Chondrocyte (in vitro differentiated cells): Measurements from ENCODE around the gene VGF. TPM values are rescaled to one million over a fixed set of nuclear protein-coding genes. Genes with fewer than 3 reads are reported as not detected.

Experiments used
- DNase-seq: peaks from one replicate; pipeline ENCODE4 v3.0.0; 2021; ENCODE audit warnings: mixed read lengths, low spot score
- H3K27ac Mint-ChIP-seq: one replicate; pipeline ENCODE4 v1.8.0; 2021; ENCODE audit warnings: mild to moderate bottlenecking, moderate library complexity, mixed read lengths; ENCODE audit not compliant: unreplicated experiment
- H3K27me3 Mint-ChIP-seq: 2 replicates; pipeline ENCODE4 v1.8.0; 2021; ENCODE audit warnings: low read depth, mixed read lengths
- H3K36me3 Mint-ChIP-seq: 2 replicates; pipeline ENCODE4 v1.8.0; 2021; ENCODE audit warnings: low read depth, mixed read lengths
- H3K4me1 Mint-ChIP-seq: 2 replicates; pipeline ENCODE4 v1.8.0; 2021; ENCODE audit warnings: low read depth, mild to moderate bottlenecking, mixed read lengths
- H3K4me3 Mint-ChIP-seq: one replicate; pipeline ENCODE4 v1.8.0; 2021; ENCODE audit warnings: mild to moderate bottlenecking, moderate library complexity, mixed read lengths; ENCODE audit not compliant: unreplicated experiment
- H3K9me3 Mint-ChIP-seq: 2 replicates; pipeline ENCODE4 v1.8.0; 2021; ENCODE audit warnings: low read depth, mixed read lengths
- total RNA-seq: library from RNA; stranded (reverse); gene quantifications from 3 replicates; pipeline ENCODE4 v1.2.1, GENCODE V29; 2021
- TF ChIP-seq, protein P1 (sequence below): fragments of 200-600 bp; sonication (generic); IDR thresholded peaks from 2 replicates; pipeline ENCODE4 v1.5.0; 2021; ENCODE audit warnings: antibody characterized with exemption, mild to moderate bottlenecking, moderate library complexity

The VGF gene
- total RNA-seq, 1 donor from 2014 or later, result 0.22 TPM

DNA sequence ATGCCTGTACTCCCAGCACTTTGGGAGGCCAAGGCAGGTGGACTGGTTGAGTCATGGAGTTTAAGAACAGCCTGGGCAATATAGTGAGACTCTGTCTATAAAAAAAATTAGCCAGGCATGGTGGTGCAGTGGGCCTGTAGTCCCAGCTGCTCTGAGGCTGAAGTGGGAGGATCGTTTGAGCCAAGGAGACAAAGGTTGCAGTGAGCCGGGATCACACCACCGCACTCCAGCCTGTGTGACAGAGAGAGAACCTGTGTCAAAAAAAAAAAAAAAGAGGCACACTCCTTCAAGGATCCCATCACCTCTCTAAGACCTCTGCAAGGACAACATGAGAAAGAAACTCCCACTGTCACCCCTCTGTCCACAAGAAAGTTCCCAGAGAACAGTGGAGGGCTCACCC lies 10.3 kb upstream of the VGF start:
- H3K27ac Mint-ChIP-seq, result no peak overlapping the region
- H3K9me3 Mint-ChIP-seq, result no peaks in the 10 kb centered on the region
- TF ChIP-seq, protein P1, sequence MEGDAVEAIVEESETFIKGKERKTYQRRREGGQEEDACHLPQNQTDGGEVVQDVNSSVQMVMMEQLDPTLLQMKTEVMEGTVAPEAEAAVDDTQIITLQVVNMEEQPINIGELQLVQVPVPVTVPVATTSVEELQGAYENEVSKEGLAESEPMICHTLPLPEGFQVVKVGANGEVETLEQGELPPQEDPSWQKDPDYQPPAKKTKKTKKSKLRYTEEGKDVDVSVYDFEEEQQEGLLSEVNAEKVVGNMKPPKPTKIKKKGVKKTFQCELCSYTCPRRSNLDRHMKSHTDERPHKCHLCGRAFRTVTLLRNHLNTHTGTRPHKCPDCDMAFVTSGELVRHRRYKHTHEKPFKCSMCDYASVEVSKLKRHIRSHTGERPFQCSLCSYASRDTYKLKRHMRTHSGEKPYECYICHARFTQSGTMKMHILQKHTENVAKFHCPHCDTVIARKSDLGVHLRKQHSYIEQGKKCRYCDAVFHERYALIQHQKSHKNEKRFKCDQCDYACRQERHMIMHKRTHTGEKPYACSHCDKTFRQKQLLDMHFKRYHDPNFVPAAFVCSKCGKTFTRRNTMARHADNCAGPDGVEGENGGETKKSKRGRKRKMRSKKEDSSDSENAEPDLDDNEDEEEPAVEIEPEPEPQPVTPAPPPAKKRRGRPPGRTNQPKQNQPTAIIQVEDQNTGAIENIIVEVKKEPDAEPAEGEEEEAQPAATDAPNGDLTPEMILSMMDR, result no peak
- DNase-seq, result no peak
- H3K36me3 Mint-ChIP-seq, result no peaks in the 10 kb centered on the region
- no peak overlapping the region for H3K4me3 Mint-ChIP-seq
- peaks cover 72% of the 10 kb centered on the region for H3K27me3 Mint-ChIP-seq
- peaks cover 37% of the 10 kb centered on the region for H3K4me1 Mint-ChIP-seq

DNA sequence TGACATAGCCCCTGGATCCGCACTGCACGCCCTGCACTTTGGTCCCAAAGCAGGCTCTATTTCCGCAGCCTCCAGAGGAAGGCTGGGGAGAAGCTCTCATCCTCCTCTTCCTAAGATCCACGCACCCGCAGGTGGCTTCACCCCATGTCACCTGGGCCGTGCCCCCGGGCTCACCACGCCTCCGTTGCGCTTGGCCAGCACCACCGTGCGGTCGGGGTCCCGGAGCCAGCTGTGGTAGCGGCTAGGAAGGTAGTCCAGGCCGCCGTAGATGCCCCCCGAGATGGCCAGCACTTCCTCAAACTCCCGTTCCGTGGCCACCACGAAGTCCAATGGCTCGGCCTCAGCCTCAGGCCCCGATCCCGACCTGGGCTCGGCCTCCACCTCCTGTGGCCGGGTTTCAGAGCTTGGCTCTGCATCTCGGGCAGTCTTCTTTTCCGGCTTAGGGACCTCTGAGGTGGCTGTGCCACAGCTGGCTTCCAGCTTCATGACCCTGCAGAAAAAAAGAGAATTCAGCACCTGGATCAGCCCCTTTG lies 9.0 kb upstream of the VGF start:
- Mint-ChIP-seq H3K27me3 (peaks cover 77% of the 10 kb centered on the region), H3K36me3 (no peaks in the 10 kb centered on the region), H3K4me1 (peaks cover 42% of the 10 kb centered on the region), H3K27ac (peak overlapping the region; percentile 30), H3K9me3 (no peaks in the 10 kb centered on the region), H3K4me3 (peak overlapping the region; percentile 63)
- TF ChIP-seq, protein P1, result no peak
- no peak for DNase-seq

DNA sequence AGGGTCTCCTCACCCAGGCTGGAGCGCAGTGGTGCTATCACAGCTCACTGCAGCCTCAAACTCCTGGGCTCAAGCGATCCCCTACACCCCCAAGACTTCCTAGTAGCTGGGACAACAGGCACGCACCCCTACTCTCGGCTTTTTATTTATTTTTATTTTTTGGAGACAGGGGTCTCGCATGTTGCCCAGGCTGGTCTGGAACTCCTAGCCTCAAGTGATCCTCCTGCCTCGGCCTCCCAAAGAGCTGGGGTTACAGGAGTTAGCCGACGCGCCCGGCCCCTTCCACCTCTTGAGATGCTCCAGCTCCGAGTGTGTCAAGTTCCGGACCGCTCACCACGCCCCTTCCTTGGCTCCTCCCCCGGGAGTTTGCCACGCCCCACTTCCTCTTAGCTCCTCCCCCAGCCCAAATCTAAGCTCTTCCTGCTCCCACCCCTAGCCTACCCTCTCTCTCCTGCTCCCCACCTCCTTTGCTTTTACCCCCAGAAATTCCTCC lies 8.4 kb upstream of the VGF start:
- TF ChIP-seq, protein P1, result no peak
- H3K9me3 Mint-ChIP-seq, result no peaks in the 10 kb centered on the region
- peaks cover 38% of the 10 kb centered on the region for H3K4me1 Mint-ChIP-seq
- peaks cover 77% of the 10 kb centered on the region for H3K27me3 Mint-ChIP-seq
- H3K36me3 Mint-ChIP-seq, result no peaks in the 10 kb centered on the region
- H3K27ac Mint-ChIP-seq, result peak overlapping the region; percentile 49
- DNase-seq, result no peak
- peak overlapping the region; percentile 63 for H3K4me3 Mint-ChIP-seq

DNA sequence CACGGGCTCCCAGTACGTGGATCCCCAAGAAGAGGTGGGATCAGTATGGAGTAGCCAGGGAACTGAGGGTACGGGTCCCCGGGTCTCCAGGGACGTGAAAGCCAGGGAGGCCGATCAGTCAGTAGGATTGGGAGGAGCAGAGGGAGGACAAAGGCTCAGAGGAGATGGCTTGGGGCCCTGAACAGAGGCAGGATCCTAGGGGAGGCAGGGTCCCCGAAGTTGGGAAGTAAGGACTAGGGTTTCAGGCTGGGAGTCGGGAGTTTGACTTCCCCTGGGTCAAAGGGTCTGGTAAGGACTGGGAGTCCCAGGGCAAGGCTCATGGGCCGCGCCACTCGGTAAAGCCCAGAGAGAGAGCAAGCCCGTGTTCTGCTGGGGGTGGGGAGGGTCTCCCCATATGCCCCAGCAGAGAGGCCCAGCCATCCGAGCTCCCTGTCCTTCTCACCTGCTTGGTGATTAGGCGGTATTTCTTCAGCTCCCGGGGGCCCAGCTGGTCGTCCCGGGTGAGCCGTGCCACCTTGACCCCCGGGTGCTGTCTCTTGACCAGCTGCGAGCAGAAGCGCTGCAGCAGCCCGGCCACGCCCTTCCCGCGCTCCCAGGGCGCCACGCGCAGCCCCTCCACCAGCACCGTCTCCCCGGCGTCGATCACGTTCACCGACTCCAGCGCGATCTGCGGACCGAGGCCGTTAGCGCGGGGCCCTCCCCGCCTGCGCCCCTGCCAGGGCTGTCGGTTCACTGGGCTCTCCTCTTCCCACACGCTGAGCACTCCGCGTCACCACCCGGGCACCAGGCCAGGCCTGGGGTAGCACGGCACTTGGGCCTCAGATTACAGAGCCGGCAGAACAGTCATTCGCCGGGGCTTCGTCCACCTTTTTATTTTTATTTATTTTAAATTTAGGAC lies 7.7 kb upstream of the VGF start:
- no peaks in the 10 kb centered on the region for H3K9me3 Mint-ChIP-seq
- no peak for DNase-seq
- H3K4me1 Mint-ChIP-seq, result peaks cover 39% of the 10 kb centered on the region
- TF ChIP-seq, protein P1, result no peak
- peak overlapping the region; percentile 54 for H3K27ac Mint-ChIP-seq
- peaks cover 80% of the 10 kb centered on the region for H3K27me3 Mint-ChIP-seq
- peak overlapping the region; percentile 63 for H3K4me3 Mint-ChIP-seq
- H3K36me3 Mint-ChIP-seq, result no peaks in the 10 kb centered on the region

DNA sequence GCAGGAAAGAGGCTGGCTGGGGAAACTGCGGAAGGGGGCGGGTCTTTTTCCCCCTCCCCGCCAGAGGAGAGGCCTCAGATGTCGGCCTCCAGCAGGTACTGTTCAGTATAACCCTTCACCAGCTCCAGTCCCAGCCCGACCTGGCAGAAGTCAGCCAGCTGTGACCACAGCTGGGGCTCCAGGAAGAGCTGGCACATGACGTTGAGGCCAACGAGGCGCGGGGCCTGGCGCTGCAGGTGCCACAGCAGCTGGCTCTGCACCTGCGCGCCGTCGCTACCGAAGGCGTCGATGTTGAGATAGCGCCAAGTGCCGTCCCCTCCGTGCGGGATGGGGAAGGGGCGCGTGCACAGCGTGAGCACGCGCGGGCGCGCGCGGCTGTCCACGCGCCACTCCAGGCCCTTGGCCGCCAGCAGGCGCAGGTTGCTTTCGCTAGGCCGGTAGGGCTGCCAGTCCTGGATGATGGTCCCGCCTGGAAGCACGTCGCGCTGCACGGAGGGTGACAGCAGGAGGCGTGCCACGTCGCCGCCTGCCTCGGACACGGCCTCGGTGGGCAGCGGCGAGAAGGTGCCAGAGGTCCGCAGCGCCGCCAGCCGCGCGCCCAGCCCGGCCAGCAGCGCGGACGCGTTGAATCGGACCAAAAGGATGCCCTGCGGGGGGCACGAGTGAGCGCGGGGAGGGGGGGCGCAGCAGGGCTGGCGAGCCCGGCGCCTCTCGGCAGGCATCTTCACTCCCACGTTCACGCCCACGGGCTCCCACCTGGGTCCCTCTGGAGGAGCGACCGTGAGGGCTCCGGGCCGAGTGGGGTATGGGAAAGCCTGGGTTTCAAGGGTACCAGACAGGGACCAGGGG lies 6.9 kb upstream of the VGF start:
- DNase-seq, result no peak
- peak overlapping the region; percentile 36 for H3K27ac Mint-ChIP-seq
- H3K4me1 Mint-ChIP-seq, result peaks cover 39% of the 10 kb centered on the region
- H3K4me3 Mint-ChIP-seq, result no peak overlapping the region
- H3K36me3 Mint-ChIP-seq, result no peaks in the 10 kb centered on the region
- TF ChIP-seq, protein P1, result peak; percentile 27
- no peaks in the 10 kb centered on the region for H3K9me3 Mint-ChIP-seq
- peaks cover 80% of the 10 kb centered on the region for H3K27me3 Mint-ChIP-seq
